GM23338 (cell line): ENCODE data around the gene B4GALT1.

Experiments
- CREB1 ChIP-seq: fragments of 250-450 bp; sonication (Bioruptor Pico); IDR thresholded peaks from 2 replicates; pipeline ENCODE4 v1.5.0; 2020; ENCODE audit warnings: low read depth, mild to moderate bottlenecking, moderate library complexity
- ETS1 ChIP-seq: IDR thresholded peaks from 2 replicates; pipeline ENCODE4 v1.6.1; 2016; ENCODE audit warnings: antibody characterized with exemption
- EZH2 ChIP-seq: fragments of 200-600 bp; sonication (generic); IDR thresholded peaks from one replicate; pipeline ENCODE4 v1.8.0; 2017; ENCODE audit warnings: antibody characterized with exemption, mild to moderate bottlenecking, low read depth; ENCODE audit not compliant: unreplicated experiment
- EZH2phosphoT487 ChIP-seq: fragments of 200-600 bp; sonication (generic); IDR thresholded peaks from one replicate; pipeline ENCODE4 v1.8.1; 2018; ENCODE audit warnings: antibody characterized with exemption; ENCODE audit not compliant: unreplicated experiment
- JUNB ChIP-seq: IDR thresholded peaks from one replicate; pipeline ENCODE4 v1.6.1; 2016; ENCODE audit warnings: antibody characterized with exemption; ENCODE audit not compliant: unreplicated experiment
- POLR2AphosphoS5 ChIP-seq: IDR thresholded peaks from 2 replicates; pipeline ENCODE4 v1.6.1; 2016; ENCODE audit warnings: antibody characterized with exemption, low read depth
- ZNF114 ChIP-seq: fragments of 250-450 bp; sonication (Bioruptor Pico); IDR thresholded peaks from 2 replicates; pipeline ENCODE4 v1.5.0; 2020; ENCODE audit warnings: mild to moderate bottlenecking, moderate library complexity
- ZNF331 ChIP-seq: fragments of 250-450 bp; sonication (Bioruptor Pico); IDR thresholded peaks from 2 replicates; pipeline ENCODE4 v1.5.0; 2020; ENCODE audit warnings: low read depth, mild to moderate bottlenecking, moderate library complexity
- TF ChIP-seq, protein P1 (sequence below): IDR thresholded peaks from one replicate; pipeline ENCODE4 v1.6.1; 2018; ENCODE audit warnings: antibody characterized with exemption; ENCODE audit not compliant: unreplicated experiment
- TF ChIP-seq, protein P2 (sequence below), 2 experiments: fragments of 200-600 bp in 1 of 2; sonication (generic) in 1 of 2; conservative IDR thresholded peaks; 2 replicates each; pipeline versions ENCODE4 v1.5.1 to v1.6.1; 2016 to 2017; ENCODE audit warnings: antibody characterized with exemption in 2 of 2, low read depth in 2 of 2, mild to moderate bottlenecking in 2 of 2, moderate library complexity in 1 of 2

GRCh38 chr9:33153666-33154065 lies 13.5 kb downstream of the B4GALT1 start:
- TF ChIP-seq, protein P1, sequence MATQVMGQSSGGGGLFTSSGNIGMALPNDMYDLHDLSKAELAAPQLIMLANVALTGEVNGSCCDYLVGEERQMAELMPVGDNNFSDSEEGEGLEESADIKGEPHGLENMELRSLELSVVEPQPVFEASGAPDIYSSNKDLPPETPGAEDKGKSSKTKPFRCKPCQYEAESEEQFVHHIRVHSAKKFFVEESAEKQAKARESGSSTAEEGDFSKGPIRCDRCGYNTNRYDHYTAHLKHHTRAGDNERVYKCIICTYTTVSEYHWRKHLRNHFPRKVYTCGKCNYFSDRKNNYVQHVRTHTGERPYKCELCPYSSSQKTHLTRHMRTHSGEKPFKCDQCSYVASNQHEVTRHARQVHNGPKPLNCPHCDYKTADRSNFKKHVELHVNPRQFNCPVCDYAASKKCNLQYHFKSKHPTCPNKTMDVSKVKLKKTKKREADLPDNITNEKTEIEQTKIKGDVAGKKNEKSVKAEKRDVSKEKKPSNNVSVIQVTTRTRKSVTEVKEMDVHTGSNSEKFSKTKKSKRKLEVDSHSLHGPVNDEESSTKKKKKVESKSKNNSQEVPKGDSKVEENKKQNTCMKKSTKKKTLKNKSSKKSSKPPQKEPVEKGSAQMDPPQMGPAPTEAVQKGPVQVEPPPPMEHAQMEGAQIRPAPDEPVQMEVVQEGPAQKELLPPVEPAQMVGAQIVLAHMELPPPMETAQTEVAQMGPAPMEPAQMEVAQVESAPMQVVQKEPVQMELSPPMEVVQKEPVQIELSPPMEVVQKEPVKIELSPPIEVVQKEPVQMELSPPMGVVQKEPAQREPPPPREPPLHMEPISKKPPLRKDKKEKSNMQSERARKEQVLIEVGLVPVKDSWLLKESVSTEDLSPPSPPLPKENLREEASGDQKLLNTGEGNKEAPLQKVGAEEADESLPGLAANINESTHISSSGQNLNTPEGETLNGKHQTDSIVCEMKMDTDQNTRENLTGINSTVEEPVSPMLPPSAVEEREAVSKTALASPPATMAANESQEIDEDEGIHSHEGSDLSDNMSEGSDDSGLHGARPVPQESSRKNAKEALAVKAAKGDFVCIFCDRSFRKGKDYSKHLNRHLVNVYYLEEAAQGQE = no peak
- no peak for TF ChIP-seq EZH2
- TF ChIP-seq, protein P2, sequence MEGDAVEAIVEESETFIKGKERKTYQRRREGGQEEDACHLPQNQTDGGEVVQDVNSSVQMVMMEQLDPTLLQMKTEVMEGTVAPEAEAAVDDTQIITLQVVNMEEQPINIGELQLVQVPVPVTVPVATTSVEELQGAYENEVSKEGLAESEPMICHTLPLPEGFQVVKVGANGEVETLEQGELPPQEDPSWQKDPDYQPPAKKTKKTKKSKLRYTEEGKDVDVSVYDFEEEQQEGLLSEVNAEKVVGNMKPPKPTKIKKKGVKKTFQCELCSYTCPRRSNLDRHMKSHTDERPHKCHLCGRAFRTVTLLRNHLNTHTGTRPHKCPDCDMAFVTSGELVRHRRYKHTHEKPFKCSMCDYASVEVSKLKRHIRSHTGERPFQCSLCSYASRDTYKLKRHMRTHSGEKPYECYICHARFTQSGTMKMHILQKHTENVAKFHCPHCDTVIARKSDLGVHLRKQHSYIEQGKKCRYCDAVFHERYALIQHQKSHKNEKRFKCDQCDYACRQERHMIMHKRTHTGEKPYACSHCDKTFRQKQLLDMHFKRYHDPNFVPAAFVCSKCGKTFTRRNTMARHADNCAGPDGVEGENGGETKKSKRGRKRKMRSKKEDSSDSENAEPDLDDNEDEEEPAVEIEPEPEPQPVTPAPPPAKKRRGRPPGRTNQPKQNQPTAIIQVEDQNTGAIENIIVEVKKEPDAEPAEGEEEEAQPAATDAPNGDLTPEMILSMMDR (conservative IDR thresholded peaks at IDR 0.05; ENCODE audit: low read depth in 2 of 2) = no peak
- TF ChIP-seq EZH2phosphoT487 = no peak
- TF ChIP-seq POLR2AphosphoS5 = no peak
- TF ChIP-seq CREB1 (CRISPR knock-in tag) = no peak
- no peak for TF ChIP-seq ZNF114 (CRISPR knock-in tag)
- no peak for TF ChIP-seq ETS1
- no peak for TF ChIP-seq ZNF331 (CRISPR knock-in tag)
- no peak for TF ChIP-seq JUNB
